NCI-H524 treated with DMSO at 0.1 percent for 48 hours (cell line): ENCODE measurements around the gene GNAT2.
"Not testable (repeated sequence)": the region's sequence is repeated elsewhere in the genome, so short reads cannot be mapped to it uniquely, and the experiment has no call there.

Experiments used
- DNase-seq: peaks from one replicate; lab custom pipeline; 2025; lab: John Stamatoyannopoulos, UW

GNAT2 gene

DNA sequence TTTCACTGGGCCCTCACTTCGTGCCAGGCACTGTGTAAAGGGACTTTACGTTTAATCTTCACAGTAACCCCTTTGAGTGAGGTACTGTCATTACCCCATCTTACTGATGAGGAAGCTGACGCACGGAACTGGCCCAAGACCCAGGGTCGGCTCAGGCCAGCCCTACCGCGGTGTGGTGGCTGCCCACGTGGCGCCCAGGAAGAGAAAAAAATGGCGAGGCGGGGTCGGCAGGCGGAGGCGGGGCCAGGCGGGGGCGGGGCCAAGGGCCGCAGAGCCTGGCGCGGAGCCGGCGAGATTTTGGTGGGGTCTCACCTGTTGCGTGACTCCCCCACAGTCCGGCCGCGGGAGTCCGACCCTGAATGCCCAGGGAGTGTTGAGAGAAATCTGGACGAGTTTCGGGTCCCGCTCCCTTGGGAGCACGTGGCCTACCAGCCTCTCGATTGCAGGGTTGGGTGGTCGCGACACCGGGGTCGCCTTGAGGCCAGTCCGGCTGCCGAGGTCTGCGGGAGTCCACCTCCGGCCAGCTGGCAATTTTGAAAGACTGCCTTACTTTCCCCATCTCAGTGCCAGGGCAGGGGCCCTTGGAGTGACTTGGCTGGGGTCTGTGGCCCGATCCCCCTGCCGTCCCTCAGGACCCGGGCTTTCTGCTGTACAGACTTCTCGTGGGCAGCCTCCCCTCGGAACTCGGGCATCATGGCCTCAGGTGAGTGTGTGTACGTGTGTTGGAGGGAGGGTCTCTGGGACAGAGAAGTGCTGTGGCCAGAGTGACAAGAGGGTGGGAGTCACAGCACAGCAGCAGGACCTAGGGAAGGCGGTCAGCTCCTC lies at the start of gene GNAT2, which contains the start of gene AMPD2:
Gene GNAT2 (minus strand): TSS at position 41 of the 825 bp plus-strand sequence. CDS start 6,746 bp downstream, outside the sequence.
Gene AMPD2 (plus strand): TSS at position 262 of the 825 bp plus-strand sequence. CDS start 1,339 bp downstream, outside the sequence.
- peak; percentile 7 for DNase-seq

DNA sequence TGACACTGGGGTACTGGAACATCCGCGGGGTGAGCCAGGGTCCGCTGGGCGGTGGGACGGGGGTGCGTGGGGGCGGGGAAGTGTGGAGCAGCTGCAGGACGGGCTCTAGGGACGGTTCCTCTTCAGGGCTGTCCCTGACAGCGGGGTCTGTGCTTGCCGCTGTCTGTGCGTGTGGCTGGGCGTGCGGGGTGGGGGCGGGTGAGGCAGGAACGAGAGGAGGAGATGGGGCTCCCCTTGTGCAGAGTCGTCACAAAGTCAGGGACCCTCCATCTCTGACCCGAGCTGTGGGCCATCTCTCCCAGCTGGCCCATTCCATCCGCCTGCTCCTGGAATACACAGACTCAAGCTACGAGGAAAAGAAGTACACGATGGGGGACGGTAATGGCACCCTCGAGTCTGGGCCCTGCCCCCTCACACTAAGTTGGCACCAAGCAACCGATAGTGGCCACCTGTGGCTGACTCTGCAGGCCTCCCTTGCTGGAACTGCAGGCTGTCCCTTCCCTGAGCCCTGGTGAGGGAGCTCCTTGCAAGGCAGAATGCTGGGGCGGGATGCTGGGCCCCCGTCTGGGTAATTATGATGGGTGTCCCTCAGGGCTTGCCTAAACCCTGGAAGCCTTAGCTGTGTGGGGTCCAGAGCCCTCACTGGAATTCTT lies 48.8 kb upstream of the GNAT2 start:
- no peak for DNase-seq

DNA sequence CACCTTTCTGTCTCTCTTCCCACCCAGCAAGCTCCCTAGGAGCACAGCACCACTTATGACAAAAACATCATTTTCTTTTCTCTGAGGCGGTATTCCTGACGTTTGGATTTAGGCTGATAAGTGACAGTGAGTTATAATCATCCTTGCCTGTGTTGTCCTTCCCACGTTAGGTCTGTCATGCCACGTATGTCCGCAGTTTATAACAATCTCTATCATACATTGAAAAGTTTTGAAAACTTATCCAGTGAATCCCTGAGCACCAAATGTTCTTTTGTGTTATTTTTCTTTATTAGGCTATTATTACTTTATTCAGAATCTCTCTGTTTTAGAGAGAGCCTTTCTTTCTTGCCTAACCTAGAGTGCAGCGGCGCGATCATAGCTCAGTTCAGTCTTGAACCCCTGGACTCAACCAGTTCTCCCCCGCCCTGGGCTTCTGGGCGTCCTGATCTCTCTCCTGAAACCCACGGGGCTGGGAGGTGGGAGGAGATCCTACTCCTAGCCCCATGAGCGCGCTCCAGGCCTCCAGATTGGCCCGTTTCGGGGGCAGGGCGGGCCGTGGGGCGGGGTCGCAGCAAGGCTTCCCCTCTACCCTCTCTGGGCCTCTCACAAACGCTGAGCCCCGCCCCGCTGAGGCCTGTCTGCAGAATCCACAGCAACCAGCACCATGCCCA lies 48.2 kb upstream of the GNAT2 start, which contains the start of gene GSTM2:
Gene GSTM2 (plus strand): TSS at position 606 of the 671 bp plus-strand sequence. CDS start 59 bp downstream, at position 665.
- DNase-seq, result peak; percentile 6

DNA sequence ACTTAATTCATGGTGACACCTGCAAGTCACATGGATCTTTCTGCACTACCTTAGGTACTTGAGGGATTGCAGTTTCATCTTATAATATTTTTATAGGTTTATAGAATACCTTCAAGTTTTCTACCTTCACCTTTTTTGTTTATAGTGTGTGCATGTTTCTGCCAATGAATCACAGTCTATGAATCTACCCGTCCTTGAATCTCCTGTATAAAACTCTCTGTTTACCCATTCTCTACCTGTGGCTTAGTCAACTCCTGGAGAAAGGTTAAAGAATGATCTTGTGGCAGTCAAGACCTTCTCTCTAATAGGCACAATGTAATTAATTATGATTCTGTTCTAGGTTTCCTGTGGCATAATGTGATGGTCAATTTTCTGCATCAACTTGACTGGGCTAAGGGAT lies 45.3 kb upstream of the GNAT2 start:
- DNase-seq, result no peak

DNA sequence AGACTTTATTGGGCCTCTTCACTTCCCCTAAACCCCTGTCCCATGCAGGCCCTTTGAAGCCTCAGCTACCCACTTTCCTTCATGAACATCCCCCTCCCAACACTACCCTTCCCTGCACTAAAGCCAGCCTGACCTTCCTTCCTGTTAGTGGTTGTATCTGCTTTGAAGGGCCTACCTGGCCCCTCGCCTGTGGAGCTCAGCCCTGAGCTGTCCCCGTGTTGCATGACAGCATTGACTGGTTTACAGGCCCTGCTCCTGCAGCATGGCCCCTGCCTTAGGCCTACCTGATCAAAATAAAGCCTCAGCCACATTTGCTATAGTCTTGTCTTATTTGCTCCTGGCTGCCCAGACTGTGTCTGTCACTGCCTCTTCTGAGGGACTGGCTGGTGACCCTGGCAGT lies 42.0 kb upstream of the GNAT2 start:
- DNase-seq, result no peak

DNA sequence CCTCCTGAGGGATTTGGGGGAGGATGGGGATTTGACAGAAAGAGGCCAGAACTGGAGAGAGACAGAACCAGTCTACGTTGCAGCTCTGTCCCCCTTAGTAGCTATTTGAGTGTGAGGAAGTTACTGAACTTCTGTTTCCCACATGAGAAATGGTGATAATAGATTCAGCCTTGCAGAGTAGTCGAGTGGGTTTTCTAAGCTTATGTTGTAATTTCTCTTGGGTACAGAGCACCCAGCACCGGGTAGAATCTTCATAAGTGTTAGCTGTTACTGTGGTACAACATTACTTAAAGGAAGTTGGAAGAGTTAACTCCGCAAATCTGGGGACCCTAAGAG lies 41.2 kb upstream of the GNAT2 start:
- DNase-seq, result not testable (repeated sequence)

DNA sequence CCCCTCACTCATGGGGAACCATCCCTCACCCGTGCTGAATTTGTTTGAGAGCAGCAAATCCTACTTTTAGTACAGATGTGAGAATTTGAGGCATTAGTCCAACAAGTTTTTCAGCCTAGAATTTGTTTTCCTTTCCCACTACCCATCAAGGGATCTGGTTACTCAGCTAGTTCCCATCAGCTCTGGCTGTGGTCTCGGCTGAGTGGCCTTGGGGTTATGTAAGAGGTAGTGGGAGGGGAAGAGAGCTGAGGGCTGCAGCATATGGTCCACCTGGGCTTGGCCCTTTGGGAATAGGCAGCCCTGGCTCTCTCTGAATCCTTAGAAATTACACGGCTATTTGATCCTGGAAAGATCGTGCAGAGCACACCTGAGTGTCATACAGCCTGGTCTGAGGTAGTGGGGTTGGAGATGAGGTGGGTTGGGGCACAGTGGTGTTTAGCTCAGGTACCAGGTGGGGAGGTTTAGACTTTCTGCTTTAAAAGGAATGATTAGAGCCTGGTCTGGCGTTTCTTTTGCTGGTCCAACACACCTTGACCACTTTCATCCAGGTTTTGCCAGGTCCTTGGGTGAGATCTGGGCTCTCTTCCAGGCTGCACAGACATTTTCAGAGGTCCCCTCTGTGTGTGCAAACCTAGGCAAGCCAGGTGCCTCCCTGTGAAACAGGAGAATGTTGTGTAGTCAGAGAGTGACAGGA lies 40.7 kb upstream of the GNAT2 start:
- DNase-seq, result peak; percentile 65

DNA sequence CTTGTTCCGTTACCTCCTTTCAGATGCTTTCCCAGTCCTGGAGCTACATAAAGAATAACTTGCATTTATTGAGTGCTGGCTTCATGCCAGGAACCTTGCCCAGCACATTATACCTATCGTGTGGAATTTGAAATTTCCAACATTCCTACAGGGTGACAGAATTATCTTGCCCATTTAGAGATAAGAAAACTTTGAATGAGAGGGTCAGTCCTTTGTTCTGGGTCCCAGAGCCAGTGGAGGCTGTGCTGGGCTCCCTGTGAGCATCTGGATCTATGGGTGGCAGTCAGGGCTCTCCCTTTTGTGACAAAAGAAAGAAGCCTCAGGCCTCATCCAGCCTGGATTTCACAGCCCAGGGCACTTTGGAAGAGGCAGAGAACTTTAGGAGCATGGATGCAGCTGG lies 39.7 kb upstream of the GNAT2 start:
- no peak for DNase-seq

DNA sequence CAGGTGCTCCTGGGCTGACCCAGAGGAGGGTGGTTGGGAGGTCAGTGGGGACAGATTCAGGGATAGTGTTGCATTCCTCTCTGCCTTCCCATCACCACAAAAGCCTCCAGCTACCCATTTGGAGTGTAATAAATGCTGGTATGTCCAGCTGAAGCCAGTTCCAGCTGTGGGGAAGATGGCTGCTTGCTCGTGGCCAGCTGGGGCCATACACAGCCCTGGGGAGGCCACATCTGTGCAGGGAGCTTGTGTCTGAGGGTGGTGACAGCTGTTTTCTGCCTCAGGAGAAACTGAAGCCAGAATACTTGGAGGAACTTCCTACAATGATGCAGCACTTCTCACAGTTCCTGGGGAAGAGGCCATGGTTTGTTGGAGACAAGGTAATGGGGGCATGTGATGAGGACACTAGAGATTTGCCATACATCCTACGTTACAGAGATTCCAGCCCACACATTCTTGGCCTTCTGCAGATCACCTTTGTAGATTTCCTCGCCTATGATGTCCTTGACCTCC lies 39.2 kb upstream of the GNAT2 start:
- DNase-seq, result no peak

DNA sequence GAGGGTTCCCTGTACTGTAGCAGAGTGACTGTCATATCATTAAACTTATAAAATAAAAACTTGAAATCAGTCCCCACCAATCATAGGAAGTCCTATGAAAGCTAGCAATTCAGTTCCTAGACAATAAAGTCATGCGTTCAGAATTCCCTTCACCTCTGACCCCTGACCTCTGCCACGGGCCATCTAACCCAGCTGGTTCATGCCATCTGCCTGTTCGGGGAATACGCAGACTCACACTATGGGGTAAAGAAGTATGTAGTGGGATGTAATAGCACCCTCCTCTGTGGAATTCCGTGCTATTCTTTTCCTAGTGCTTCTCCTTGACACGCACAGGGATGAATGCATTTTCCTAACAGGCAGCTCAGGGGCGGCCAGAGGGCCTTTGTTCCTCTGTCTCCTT lies 38.6 kb upstream of the GNAT2 start:
- no peak for DNase-seq

DNA sequence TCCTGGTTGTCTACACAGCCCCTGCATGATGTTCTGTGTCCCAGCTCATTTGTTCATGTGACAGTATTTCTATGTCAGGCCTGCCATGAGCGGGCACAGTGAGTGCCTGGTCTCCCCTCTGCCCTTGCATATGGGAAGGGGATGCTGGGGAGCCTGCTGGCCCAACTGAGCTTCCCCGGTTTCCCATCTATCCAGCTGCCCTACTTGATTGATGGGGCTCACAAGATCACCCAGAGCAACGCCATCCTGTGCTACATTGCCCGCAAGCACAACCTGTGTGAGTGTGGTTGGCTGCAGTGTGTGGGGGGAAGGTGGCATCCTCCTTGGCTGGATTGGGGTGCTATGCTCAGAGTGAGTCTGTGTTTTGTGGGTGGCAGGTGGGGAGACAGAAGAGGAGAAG lies 38.0 kb upstream of the GNAT2 start:
- DNase-seq, result no peak

DNA sequence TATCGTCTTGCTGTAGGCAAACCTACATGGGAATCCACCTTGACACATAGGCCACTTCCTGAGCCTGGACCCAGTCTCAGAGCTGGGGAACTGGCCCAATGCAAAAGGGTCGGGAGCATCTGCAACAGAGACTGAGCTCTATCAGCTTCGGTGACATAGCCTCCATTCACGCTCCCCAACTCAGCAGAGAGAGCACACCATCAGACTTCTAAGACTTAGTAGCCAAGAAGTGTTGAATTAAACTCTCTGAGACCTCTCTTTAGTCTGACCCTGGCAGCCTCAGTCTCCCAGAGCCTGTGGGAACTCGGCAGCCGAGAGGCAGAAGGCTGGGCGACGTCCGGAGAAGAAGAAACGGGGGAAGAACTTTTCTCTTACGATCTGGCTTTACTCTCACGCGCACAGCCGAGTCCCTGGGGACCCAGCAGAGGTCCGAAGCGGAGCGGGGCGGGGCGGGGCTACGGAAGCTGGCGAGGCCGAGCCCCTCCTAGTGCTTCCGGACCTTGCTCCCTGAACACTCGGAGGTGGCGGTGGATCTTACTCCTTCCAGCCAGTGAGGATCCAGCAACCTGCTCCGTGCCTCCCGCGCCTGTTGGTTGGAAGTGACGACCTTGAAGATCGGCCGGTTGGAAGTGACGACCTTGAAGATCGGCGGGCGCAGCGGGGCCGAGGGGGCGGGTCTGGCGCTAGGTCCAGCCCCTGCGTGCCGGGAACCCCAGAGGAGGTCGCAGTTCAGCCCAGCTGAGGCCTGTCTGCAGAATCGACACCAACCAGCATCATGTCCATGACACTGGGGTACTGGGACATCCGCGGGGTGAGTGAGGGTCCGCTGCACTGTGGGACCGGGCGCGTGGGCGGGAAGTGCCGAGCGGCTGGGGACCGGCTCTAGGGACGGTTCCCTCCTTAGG lies 36.5 kb upstream of the GNAT2 start, which contains the start of gene GSTM4:
Gene GSTM4 (plus strand): TSS at position 485 of the 905 bp plus-strand sequence. CDS start 291 bp downstream, at position 776.
- peak; percentile 11 for DNase-seq

DNA sequence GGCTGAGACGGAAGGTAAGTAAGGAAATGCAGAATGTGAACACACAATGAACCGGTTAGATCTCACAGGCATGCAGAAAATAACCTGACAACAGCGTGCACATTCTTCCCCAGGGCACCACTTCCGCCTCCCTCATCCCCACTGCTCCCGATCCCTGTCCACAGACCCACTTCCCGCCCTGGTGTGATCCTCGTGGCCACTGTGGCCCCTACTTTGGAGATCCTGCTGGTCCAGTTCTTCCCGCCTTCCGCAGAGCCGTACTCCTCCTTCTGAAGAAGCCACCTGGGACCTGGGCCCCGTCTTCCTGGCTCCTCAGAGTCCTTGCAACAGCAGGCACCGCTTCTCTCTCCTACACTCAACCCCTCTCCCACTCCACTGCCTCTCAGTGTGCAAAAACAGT lies 35.1 kb upstream of the GNAT2 start:
- DNase-seq, result no peak

DNA sequence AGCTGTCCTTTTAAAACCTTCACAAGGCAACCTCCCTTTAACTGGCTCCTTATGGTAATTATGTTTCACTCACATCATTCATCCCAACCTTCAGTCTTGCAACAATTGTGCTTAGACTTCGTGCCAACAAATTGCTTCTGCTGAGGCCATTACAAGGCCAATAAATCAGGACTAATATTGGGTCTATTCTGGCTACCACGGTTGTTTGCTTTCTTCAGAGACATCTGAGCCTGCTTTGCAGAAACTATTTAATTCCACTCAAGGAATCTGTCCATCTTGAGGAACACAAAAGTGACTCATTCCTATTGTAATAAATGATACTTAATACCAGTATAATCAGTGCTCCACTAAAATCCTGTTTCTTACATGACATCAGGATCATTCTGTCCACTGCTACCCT lies 33.9 kb upstream of the GNAT2 start:
- no peak for DNase-seq

DNA sequence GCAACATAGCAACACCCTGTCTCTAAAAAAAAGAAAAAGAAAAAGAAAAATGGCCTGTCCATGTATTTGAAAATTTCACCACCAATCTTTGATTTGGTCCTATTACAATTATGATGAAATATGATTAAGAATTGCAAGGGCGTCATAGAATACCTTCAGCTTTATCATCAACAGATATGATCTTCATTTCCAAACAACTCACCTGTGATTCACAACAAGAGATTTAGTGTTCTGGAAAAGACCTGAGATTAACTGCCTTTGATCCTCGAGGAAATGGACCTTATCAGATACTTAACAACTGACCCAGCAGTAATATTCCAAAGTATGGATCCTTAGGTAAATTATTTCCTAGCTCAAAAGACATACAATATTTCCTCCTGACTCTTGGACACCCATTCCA lies 33.0 kb upstream of the GNAT2 start:
- no peak for DNase-seq

DNA sequence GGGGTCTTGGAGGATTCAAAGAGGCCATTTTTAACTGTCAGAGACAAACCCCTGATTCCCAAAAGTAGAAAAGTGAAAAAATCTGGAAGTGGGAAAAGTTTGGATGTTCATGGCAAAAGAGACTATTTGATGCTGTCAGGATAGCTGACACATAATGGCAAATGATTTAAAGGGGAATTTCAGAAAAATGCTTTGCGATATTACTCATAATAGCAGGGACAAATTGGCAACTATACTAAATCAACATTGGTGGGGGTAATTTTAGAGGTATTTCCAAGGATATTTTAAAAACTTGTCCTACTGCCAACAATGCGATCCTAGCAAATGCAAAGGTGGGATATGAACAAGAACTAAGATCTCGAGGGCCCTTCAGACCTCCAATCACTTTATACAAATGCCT lies 31.2 kb upstream of the GNAT2 start:
- no peak for DNase-seq

DNA sequence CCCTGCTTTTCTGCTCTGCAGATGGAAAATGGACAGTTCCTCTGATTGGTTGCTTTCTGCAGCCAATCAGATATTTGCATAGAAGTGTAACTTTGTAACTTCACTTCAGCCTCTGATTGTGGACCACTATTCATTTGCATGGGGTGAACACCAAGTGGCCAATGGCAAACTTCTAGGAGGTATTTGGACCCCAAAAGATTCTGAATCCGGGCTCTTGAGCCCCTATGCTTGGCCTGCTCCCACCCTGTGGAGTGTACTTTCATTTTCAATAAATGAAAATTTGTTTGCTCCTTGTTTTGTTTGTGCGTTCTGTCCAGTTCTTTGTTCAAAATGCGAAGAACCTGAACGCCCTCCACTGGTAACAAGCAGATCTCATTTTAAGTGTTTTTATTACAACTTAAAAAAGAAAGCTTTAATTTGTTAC lies 30.1 kb upstream of the GNAT2 start:
- DNase-seq, result no peak

DNA sequence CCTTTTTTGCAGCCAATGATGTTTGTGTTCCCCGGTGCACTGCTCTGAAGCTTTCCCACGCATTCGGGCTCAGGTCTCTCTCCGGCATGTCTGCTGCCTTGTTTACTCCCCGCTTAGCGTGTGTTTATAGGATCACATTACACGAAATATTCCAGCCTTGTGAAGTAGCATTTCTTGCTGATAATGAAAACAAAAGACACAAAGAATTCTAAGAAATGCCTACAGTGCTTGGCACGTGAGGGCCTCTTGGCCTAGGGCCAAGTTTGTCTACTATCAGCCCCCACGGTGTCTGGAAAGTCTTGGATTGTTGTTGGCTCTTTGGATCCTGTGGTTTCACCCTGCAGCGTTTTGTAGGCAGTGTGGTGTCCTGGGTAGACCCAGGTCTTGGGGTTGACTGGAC lies 25.3 kb upstream of the GNAT2 start:
- DNase-seq, result no peak

DNA sequence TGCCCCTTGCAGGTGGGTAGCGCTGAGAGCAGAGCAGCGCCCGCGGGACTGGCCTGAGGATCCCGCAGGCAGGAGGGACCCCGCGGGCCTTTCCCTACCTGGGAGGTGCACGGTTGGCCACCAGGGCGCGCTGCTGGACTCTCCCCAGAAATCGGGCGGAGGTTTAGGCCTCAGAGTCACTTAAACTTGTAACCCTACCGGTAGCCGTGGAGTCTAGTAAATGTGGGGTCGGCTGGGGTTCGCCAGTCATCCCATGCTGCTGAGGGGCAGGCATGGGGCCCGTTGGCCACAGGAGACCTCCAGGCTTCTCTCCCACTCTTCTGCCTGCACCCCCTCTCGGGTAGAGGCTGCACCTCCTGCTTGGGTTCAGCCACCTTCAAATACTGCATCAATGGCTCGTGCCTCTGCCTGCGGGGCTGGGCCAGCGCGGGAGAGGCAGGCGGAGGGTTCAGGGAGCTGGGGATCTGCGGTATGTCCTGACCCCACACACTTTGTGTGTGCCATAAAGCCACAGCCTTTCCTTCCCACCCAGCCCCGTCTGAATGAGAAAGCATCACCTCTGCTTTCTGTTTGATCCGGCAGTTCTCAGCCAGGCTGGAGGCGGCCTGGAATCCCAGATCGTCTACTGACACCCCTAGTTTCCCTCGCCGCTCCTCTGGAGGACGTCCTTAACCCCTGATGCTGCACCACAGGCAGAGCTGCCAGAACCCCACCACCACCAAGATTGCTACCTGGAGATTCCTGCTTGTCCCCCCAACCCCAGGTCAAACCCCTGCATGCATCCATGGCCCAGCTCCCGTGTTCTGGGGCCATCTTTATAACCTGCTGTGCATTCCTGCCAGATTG lies 24.2 kb upstream of the GNAT2 start:
- peak; percentile 25 for DNase-seq

DNA sequence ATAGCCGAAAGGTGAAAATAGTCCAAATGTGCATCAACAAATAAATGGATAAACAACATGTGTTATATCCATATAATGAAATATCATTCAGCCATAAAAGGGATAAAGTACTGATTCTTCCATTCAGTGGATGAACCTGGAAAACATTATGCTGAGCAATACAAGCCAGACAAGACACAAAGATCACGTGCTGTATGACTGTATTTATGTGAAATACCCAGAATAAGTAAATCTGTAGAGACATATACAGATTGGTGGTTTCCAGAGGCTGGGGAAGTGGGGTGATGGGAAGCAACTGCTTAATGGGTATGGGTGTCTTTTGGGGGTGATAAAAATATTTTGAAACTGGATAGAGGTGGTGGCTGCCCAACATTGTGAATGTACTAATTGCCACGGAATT lies 23.2 kb upstream of the GNAT2 start:
- no peak for DNase-seq
